ENCODE results near the gene ANKRD40CL.
"Not testable (repeated sequence)": the region's sequence is repeated elsewhere in the genome, so short reads cannot be mapped to it uniquely, and the experiment has no call there.

Gene ANKRD40CL

GRCh38 chr17:50767446-50767845, at the start of gene ANKRD40CL:
TSS of gene ANKRD40CL (minus strand) at chr17:50767518. CDS start at chr17:50766913, 605 bp downstream.
- DNase-seq (ENCODE audit: low read depth in 2 of 2): no peak

DNA sequence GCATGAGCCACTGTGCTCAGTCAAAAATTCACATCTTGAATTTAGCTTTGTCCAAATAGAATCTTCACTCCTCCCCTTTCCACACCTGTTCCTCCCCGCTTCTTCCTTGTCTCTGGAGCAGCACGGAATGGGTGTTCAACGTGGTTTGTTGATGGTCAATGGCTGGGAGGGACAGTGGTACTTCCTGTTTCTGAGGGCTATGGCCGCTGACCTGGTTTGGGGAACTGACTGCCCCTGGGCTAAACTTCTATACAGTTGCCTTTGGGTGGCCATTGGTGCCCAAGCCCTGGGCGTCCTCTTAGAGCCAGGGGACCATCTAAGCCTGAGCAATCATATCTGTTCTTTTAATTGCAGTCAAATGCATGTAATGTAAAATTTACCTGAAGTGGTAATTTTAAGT, 49.0 kb upstream of the ANKRD40CL start:
- DNase-seq (ENCODE audit: low read depth in 2 of 2): no peak

DNA sequence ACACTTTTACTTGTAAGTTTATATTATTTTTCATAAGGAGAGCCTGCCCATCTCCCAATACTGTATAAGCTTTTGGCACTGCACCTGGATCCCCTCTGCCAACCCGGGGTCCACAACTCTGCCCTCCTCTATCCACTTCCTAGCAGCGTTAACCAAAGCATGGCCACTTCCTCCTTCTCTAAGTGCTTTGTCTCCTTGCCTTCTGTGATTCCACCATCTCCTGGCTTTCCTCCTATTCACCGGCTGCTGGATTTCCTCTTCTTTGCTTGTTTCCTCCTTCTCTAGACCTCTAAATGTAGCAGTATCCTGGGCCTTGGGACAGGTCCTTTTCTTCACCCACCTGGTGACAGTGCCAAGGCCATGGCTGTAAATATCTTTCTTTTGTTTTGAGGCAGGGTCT, 48.1 kb upstream of the ANKRD40CL start:
- no peak for DNase-seq (ENCODE audit: low read depth in 2 of 2)

- no peak for DNase-seq (ENCODE audit: low read depth in 2 of 2)
Measured at GRCh38 chr17:50813583-50813982, 46.3 kb upstream of the ANKRD40CL start.

- no peak for DNase-seq (ENCODE audit: low read depth in 2 of 2)
Measured at GRCh38 chr17:50808888-50809287, 41.6 kb upstream of the ANKRD40CL start.

DNA sequence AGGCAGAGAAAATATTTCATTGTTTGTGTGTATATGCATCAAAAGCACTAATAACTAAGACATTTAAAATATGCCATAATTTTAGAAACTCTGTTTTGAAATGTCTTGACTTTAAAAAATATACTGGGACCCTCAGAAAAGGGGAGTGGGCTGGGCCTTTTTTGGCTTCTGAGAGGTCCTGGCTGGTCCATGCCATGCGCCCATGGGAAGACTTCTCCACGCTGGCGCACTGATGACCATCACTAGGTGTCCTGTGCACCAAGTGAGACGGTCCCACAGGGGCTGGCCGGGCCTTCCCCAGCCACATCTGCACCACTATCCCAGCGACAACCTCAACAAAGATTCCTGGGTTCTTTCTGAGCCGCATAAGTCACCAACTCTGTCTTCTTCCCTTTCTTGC, 41.1 kb upstream of the ANKRD40CL start:
- DNase-seq (ENCODE audit: low read depth in 2 of 2): no peak

DNA sequence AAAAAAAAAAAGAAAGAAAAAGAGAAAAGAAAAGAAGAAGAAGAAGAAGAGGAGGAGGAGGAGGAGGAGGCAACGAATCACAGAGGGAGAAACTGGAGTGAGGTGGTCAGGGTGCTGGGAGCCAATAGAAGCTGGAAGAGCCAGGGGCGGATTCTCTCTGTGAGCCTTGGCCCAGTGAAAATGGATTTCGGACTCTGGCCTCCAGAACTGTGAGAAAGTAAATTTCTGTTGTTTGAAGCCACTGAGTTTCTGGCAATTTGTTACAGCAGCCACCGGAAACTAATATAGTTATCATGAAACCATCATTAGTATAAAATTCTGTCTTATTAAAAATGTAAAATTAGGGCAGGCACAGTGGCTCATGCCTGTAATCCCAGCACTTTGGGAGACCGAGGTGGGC, 40.4 kb upstream of the ANKRD40CL start:
- DNase-seq (ENCODE audit: low read depth in 2 of 2): no peak

- DNase-seq (ENCODE audit: low read depth in 2 of 2): no peak
Measured at GRCh38 chr17:50807009-50807408, 39.7 kb upstream of the ANKRD40CL start.

DNA sequence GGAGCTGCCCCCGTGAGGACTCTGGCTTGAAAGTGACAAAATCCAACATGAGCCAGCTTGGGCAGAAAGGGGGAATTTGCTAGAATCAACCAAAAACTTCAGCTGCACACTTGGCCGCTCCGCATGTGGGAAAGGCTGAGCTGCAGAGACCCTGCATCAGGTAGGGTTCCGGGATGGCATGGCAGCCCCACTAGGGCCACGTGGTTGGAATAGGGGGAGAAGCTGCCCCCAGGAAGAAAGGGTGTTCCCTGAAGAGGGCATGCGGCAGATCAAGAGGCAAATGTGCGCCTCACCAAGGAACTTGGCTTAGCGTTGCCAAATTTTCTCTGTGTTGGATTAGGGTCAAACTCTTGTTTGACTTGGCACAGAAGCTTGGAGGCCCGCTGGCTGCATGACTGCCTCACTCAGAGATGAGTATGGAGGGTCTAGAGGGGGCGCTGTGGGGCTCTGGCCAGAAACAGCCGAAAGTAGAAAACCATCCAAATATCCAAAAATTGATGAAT, 38.9 kb upstream of the ANKRD40CL start:
- DNase-seq (ENCODE audit: low read depth in 2 of 2): no peak

GRCh38 chr17:50805486-50805885, 38.2 kb upstream of the ANKRD40CL start:
- no peak for DNase-seq (ENCODE audit: low read depth in 2 of 2)

DNA sequence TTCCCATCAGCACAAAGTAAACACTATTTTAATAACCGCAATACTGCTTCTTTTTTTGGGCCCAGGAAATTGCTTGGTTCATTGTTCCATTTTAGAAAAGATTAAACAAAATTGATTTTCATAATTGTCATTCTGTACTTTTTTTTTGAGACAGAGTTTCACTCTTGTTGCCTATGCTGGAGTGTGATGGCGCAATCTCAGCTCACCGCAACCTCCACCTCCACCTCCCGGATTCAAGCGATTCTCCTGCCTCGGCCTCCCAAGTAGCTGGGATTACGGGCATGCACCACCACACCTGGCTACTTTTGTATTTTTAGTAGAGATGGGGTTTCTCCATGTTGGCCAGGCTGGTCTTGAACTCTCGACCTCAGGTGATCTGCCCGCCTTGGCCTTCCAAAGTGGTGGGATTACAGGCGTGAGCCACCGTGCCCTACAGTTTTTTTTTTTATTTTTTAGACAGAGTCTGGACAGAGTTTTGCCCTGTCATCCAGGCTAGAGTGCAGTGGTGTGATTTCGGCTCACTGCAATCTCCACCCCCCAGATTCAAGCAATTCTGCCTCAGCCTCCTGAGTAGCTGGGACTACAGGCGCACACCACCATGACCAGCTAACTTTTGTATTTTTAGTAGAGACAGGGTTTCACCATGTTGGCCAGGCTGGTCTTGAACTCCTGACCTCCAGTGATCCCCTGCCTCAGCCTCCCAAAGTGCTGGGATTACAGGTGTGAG, 37.6 kb upstream of the ANKRD40CL start:
- DNase-seq (ENCODE audit: low read depth in 2 of 2): not testable (repeated sequence)

GRCh38 chr17:50803676-50804075, 36.4 kb upstream of the ANKRD40CL start:
- no peak for DNase-seq (ENCODE audit: low read depth in 2 of 2)

DNA sequence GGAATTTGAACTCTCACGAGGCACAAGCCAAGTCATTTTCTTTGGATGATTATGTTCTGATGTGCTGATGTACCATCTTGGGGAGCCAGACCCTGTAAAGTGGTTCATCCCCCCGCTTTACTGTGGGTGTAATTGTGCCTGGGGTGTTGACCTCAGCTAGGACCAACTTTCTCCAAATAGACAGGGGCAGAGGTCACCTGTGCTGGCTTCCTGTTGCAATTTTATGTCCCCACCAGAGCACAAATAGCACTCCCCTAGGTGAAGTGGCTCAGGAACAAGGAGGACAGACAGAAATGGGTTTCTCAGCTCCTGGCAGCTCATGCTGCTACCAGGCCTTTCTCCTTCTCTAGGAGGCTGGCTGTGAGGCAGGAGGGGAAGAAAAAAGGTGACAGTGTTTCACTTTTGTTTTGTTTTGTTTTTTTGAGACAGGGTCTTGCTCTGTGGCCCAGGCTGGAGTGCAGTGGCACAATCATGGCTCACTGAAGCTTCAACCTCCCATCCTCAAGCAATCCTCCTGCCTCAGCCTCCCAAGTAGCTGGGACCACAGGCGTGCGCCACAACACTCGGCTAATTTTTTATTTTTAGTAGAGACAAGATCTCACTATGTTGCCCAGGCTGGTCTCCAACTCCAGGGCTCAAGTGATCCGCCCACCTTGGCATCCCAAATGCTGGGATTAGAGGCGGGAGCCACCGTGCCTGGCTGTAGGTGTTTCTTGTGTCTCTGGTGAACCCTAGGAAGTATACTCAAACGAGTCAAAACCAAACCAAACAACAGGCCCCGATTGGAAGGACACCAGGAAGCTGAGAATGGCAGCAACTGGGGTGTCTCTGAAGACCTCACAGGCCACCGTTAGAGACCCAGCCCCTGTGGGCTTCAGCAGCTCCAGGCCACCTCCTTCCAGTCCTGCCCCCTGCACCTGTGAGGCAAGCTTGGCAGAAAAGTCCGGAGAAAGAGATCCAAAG, 35.6 kb upstream of the ANKRD40CL start:
- no peak for DNase-seq (ENCODE audit: low read depth in 2 of 2)

- DNase-seq (ENCODE audit: low read depth in 2 of 2): no peak
Measured at GRCh38 chr17:50800196-50800700, 32.9 kb upstream of the ANKRD40CL start.

DNA sequence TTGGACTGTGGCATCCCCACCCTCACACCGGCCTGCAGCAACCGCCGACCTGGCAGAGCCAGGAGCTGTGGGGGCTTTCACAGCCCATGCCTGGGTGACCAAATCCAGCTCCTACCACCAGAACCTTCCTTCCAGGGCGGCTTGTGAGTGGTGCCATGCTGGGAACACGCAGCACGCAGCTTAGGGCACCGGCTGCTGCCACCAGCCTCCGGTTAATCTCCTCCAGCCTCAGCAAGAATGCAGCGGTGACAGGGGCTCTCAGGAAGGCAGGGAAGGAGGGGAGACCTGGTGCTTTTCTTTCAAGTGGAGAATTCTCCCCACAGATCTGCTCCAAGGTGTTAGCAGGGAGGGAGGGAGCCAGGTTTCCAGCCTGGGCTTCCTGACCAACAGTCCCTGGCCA, 32.3 kb upstream of the ANKRD40CL start:
- DNase-seq (ENCODE audit: low read depth in 2 of 2): no peak

DNA sequence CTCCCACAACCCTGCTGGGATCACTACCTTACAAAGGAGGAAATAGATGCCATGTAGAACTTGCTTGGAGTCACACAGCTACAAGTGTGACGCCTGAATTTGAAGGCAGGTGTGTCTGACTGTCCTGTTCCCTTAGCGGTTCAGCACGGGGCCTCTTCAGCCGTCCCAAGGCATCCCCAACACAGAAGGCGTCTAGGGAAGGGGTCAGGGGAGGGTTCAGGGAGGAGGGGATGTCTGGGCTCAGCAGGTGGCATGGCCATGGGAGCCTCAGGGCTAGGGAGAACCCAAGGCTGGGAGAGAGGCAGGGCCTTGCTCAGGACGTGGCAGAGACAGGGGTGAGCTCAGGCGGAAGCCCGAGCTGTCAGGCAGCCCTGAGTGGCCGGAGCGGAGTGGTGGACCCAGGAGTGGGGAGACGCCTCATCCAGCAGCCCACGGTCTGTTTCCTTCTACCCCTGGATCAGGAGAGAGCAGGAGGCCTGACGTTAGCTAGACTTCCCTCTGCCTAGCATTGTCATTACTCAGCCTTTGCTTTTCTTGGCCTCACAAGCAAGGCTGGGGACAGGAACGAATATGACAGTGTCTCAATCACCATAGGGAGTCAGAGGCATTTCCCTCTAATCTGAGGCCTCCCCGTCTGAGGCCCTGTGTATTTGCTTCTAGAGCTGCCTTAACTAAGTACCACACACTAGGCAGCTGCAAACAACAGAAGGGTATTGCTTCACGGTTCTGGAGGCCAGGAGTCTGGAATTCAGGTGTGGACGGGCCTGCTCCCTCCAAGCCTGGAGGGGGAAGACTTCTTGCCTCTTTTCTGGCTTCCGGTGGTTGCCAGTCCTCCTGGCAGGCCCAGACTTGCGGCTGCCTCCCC, 31.3 kb upstream of the ANKRD40CL start:
- no peak for DNase-seq (ENCODE audit: low read depth in 2 of 2)

GRCh38 chr17:50797135-50797810, 30.0 kb upstream of the ANKRD40CL start:
- DNase-seq (ENCODE audit: low read depth in 2 of 2): no peak

GRCh38 chr17:50794361-50794760, 27.0 kb upstream of the ANKRD40CL start:
- no peak for DNase-seq (ENCODE audit: low read depth in 2 of 2)

DNA sequence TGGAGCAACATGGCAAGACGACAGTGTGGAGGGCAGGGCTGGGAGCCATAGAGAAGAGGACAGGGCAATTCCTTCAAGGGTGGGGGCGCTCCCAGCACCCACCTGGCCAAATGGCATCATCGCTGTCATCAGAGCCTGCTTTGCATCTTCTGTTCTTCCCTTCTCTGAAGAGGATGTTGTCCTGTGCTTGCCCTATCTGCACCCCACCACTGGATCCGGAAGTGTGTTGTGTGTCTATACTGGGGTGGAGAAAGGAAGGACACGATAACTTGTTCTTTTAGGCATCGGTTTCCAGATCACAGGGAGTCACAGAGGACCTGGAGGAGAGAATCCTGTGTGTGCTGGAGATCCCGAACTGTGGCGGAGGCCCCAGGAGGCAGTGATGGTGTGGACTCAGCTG, 25.7 kb upstream of the ANKRD40CL start:
- DNase-seq (ENCODE audit: low read depth in 2 of 2): no peak

GRCh38 chr17:50792132-50792531, 24.8 kb upstream of the ANKRD40CL start:
- DNase-seq (ENCODE audit: low read depth in 2 of 2): no peak

DNA sequence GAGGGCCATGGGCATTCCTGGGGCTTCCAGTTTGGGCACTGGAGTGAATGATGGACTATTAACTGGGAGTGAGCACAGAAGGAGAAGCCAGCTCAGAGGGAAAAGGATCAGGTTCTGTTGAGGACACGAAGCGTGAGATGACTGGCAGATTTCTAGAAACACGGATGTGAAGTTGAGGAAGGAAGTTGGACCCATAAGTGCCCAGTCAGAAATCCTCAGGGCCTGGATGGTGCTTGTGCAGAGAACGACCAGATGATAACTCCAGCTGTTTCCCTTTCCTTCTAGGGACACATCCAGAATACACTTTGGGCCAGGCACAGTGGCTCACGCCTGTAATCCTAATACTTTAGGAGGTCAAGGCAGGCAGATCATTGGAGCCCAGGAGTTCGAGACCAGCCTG, 23.3 kb upstream of the ANKRD40CL start:
- DNase-seq (ENCODE audit: low read depth in 2 of 2): no peak

All from stimulated activated CD4-positive, alpha-beta T cell treated with anti-CD3 and anti-CD28 coated beads, Interleukin-15, amount 100 ng/mL, for 48 hours (primary cell).